Hematopoietic multipotent progenitor cell treated with erythropoietin and hydrocortisone succinate and interleukin-3 and kit ligand, for 6 days (in vitro differentiated cells): ENCODE results near the gene CD247.
"Not testable (repeated sequence)": the region's sequence is repeated elsewhere in the genome, so short reads cannot be mapped to it uniquely, and the experiment has no call there.

Experiments used
- DNase-seq: peaks from one replicate; pipeline ENCODE4 v3.0.0-alpha.2; 2015

Gene CD247

GRCh38 chr1:167518331-167518700, at the start of gene CD247:
CD247 (minus strand) TSS chr1:167518529; CDS start chr1:167518465, 64 bp downstream.
- no peak for DNase-seq

DNA sequence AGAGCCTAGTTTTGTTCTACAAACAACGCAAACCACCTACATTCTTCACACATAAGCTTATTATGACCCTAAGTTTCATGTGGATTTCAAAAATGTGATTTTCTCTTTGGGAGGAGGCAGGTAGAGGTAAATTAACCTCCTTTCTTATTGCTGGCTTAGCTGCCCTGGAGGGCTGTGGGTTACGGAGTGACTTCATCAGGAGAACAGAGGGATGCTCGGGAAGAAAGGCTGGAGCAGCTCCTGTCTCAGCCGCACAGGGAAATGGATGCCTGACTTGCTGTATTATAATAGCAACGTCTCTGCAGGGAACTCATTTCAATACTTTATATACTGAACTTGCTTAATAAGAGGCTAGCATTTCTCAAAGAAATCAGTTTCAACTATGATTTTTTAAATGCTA, 49.3 kb upstream of the CD247 start:
- no peak for DNase-seq

GRCh38 chr1:167566766-167567165, 48.4 kb upstream of the CD247 start:
- no peak for DNase-seq

DNA sequence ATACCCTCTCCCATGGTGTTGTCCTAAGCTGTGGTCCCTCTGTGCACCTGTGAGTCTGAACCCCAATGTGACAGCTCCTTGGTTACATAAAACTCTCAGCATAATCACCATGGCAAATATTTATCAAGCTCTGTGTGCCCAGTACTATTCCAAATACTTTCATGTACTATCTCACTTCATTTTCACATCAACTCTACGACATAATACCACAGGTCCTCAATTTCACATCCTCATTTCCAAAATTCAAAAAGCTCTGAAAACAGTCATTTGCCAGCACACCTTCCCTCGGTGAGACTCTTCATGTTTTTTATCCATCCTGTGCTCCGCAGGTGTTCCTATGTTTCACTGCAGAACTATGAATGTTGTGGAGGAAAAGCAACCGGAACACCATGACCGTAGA, 47.6 kb upstream of the CD247 start:
- no peak for DNase-seq

DNA sequence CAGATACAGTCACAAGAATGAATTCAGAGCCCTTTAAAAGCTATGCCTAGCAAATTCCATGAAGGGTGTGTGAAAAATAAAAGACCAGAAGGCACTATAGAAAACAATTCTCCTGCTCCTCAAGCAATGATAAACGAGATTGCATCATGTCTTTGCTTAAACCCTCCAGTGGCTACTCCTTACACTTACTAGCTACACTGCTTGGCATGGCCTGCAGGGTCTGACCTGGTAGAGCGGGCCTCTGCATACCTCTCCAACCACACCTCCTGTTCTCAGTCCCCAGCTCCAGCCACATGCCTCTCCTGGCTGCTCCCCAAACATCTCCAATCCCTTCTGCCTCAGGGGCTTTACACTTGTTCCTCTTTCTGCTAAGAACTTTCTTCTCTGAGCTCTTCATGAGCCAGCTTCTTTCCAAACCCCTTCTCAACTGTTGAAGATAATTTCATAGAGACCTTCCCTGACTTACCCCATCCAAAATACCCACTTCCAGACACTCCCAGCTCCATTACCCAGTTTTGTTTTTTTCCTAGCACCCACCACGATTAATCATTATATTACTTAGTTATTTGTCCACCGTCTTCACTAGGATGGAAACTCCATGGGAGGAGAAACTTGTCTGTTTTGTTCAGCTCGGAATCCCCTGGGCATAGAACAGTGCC, 46.4 kb upstream of the CD247 start:
- DNase-seq = peak; percentile 12

GRCh38 chr1:167563579-167564246, 45.4 kb upstream of the CD247 start:
- DNase-seq = no peak

DNA sequence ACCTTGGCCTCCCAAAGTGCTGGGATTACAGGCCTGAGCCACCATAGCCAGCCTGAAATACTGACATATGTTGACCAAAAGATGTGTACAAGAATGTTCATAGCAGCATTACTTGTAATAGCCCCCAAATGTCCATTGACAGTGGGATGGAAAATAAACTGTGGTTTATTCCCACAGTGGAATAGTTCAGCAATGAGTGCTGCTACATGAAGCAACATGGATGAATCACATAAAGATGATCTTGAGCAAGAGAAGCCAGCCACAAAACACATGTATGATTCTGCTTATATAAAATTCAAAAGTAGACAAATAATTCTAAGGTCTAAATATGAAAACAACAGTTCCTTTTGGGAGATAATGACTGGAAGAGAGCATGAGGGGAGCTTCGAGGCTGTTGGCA, 44.4 kb upstream of the CD247 start:
- no peak for DNase-seq

DNA sequence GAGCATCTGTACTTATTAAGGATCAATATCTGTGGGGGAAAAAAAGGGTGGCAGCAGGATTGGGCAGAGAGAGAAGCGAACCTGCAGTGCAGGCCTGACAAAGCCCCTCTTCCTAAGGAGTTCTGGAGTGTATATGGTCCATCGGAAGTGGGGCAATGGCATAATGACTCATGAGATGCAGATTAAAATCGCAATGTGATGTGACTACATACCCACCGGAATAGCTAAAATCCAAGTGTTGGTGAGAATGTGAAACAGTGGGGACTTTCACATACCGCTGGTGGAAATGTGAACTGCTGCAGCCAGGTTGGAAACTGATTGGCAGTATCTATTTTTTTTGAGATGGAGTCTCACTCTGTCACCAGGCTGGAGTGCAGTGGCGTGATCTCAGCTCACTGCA, 43.4 kb upstream of the CD247 start:
- no peak for DNase-seq

DNA sequence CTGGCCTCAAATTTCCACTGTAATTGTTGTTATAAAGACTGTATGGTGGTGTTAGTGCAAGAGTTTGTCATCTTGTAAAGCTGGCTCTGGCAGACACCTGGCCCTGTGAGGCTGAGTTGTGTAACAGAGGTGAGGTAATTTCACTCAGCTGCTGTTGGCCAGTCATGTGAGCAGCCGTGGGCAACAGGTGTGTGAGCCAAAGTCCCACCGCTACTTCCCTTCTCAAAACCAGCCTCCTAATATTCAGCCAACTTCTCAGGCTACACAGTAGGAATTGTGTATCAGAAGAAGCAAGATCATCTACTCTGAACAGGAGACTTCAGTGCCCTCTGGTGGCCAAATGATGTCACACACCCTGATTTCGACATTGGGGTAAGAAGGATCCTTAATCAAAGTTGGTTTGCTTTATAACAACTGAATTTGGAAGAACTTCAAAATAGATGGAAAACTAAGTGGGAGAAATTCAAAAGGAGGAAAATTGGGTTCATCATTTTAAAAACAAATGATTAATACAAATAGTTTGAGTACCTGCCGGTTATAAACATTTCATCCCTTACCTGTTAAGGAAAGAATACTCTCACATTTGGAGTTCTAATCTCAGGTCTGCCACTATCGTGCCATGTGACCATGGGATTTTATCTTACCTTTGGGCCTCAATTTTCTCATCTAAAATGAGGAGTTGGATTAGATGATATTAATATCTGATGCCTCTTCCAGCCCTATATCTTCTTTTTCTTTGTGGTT, 37.8 kb upstream of the CD247 start:
- peak; percentile 92 for DNase-seq

DNA sequence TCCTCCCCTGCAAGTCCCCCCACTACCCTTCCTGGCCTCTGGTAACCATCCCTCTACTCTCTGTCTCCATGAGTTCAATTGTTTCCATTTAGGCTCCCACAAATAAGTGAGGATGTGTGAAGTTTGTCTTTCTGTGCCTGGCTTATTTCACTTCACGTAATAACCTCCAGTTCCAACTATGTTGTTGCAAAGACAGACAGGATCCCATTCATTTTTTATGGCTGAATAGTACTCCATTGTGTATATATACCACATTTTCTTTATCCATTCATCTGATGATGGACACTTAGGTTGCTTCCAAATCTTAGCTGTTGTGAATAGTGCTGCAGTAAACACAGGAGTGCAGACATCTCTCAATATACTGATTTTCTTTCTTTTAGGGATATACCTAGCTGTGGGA, 36.7 kb upstream of the CD247 start:
- not testable (repeated sequence) for DNase-seq

DNA sequence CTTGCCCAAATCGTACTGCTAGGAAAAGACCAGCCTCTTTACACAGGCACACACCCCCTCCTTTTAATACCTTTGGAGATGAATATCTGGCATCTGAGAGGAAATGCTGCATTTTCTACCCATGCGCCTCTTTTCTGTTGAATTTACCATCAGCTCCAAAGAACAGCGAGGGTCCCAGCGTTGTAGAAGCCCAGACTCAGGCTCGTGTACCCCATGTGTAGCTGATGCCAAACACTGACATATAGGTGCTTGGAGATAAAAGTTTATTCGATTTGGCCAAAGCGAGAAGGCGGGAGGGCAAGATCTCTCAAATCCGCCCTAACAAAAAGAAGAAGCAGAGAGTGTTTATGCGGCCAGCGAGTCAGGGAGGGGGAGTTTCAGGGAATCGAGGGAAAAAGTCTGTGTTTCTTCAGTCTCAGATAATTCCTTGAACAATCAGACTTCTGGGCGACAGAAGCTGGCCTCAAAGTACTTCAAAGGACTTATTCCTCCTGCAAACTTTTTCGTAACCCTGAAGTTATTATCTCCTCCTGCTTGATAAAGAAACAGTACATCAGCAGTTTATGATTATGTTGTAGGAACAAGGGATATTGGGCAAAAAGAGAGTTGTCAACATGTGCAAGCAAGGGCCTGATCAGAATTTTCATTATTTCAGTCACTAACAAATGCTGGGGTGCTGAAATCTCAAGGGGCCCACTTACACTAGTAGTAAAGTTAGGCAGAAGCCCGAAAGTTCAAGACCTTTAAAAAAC, 35.9 kb upstream of the CD247 start:
- DNase-seq = no peak

GRCh38 chr1:167553136-167554027, 35.1 kb upstream of the CD247 start, which contains the start of gene CREG1:
CREG1 (minus strand) TSS chr1:167553762.
- DNase-seq = peak; percentile 98

GRCh38 chr1:167551362-167551761, 33.0 kb upstream of the CD247 start:
- peak; percentile 85 for DNase-seq

- peak; percentile 96 for DNase-seq
Observed at GRCh38 chr1:167548059-167548932, 30.0 kb upstream of the CD247 start.

DNA sequence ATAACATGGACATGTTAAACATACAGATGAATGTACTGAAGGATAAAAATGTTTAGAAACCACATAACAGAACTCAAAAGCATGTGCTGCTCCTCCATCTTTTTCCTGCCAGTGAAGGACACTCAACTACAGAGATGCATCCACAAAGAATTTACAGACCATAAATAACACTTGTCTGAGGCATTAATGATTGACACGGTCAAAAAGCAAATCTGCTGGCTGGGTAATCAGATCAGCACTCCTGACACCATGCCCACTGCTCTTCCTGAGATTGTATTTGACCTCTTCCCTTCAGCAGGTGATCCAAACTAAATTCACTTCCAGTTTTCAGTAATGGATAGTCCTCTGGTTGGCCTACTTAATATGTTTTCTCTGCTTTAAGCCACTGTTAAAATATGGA, 28.6 kb upstream of the CD247 start:
- DNase-seq = no peak

DNA sequence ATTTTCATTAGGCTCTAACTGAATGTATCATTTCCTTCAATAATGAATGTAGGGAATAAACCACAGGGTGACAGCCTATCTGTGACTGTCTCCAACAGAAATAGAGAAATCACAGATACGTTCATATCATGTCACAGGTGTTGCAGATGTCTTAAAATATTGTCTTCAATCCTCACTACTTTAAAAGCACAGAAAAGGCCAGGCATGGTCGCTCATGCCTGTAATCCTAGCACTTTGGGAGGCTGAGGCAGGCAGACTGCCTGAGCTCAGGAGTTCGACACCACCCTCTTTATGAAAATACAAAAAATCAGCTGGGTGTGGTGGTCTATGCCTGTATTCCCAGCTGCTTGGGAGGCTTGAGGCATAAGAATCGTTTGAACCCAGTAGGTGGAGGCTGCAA, 27.0 kb upstream of the CD247 start:
- DNase-seq = no peak

- no peak for DNase-seq
Observed at GRCh38 chr1:167544447-167545093, 26.2 kb upstream of the CD247 start.

GRCh38 chr1:167543199-167543990, 25.1 kb upstream of the CD247 start:
- peak; percentile 75 for DNase-seq

DNA sequence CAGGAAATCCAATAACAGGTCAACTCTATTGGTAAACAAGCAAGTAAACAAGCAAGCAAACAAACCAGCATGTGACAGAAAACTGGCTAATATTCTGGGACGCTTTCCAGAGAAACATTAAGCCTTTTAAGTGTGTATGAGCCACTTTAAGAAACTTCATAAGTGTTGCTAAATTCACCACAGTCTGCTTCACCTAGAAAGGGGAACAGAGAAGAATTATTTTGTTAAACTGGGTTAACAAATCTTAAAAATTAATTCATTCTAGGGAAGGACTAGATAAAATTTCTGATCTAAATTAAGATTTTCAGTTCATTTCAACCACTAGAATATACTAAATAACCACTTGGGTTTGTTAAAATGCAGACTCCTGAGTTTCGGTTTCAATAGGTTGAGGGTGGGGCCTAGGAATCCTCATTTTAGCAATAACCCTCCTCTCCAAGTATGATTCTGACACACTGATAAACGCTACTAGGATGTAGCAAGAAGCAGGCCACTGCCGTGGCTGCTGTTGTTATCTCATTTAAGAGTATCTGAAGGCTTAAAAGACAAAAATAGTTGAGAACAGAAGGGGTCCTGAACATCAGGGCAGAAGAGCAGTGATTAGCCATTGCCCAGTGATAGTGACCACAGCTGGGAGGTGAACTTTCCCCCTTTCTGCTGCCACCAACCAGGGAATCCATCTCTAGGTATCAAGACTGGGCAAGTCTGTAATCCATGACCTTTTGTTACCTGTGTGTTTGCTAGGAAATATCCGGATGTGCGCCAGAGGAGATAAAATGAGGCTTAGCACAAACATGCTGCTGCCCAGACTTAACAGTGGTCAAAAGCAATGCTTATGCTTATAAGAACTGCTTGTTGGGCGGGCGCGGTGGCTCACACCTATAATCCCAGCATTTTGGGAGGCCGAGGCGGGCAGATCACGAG, 24.0 kb upstream of the CD247 start:
- DNase-seq = peak; percentile 61
